HepG2 (cell line): ENCODE data around the gene PPM1M. TPM values are rescaled to one million over a fixed set of nuclear protein-coding genes. Genes with fewer than 3 reads are reported as not detected.

ENCODE experiments used
- ATAC-seq: fragments of 200-7000 bp; cut with Tn5 transposase; 3 replicates; pipeline ENCODE4 v1.9.1; 2020; ENCODE audit warnings: mild to moderate bottlenecking, moderate library complexity
- BruUV-seq: library from RNA; stranded (reverse); fragments of 400-500 nt; replicated peaks from 2 replicates; lab custom pipeline; 2021; lab: Mats Ljungman, UMichigan
- CTCF ChIA-PET: fragments of 300-600 bp; formaldehyde crosslinking; extraction: SDS; loops from one replicate; lab custom pipeline; 2021; ENCODE audit warnings: low total read pairs, inconsistent platforms, low intra/inter-chr PET ratio; lab: Yijun Ruan, JAX
- POLR2A ChIA-PET: fragments of 350-600 bp; sonication (Branson Sonifier 250); formaldehyde crosslinking; loops from one replicate; lab custom pipeline; 2020; ENCODE audit warnings: antibody characterized with exemption, inconsistent platforms; lab: Yijun Ruan, JAX
- DNase-seq: peaks from one replicate; pipeline ENCODE4 v3.0.0-alpha.2; 2015; ENCODE audit warnings: low spot score
- FAIRE-seq: peaks from 3 replicates; lab custom pipeline; 2011; peaks lifted over from hg19 to GRCh38; lab: Jason Lieb, UNC
- H2AFZ ChIP-seq: one replicate; pipeline ENCODE4 v1.6.1; 2011; ENCODE audit warnings: low read length, inconsistent platforms
- H3K27ac ChIP-seq: fragments of 300-600 bp; 3 replicates; pipeline ENCODE4 v1.8.0; 2011; ENCODE audit warnings: mixed run types, mild to moderate bottlenecking, mixed read lengths, low read length, inconsistent platforms; ENCODE audit not compliant: insufficient read depth; ENCODE audit errors: extremely low read length
- H3K27me3 ChIP-seq, 2 experiments: fragments of 200-600 bp in 1 of 2; 2 replicates in 1 of 2; 3 replicates in 1 of 2; pipeline versions ENCODE4 v1.6.0 to v1.8.0; 2011; ENCODE audit warnings: low read length in 2 of 2, mild to moderate bottlenecking in 2 of 2, moderate library complexity in 2 of 2, inconsistent platforms in 1 of 2; ENCODE audit not compliant: insufficient read depth in 2 of 2, control insufficient read depth in 1 of 2
- H3K36me3 ChIP-seq, 2 experiments: fragments of 200-600 bp in 1 of 2; replicated peaks in 1 of 2; 2 replicates in 1 of 2; 3 replicates in 1 of 2; pipeline versions ENCODE4 v1.5.1 to v1.8.0; 2011; ENCODE audit warnings: low read length in 2 of 2, inconsistent platforms in 1 of 2; ENCODE audit not compliant: insufficient read depth in 2 of 2, control insufficient read depth in 1 of 2
- H3K4me1 ChIP-seq: 2 replicates; pipeline ENCODE4 v1.5.1; 2012; ENCODE audit warnings: low read length, inconsistent platforms; ENCODE audit not compliant: insufficient read depth
- H3K4me2 ChIP-seq: 2 replicates; pipeline ENCODE4 v1.6.0; 2011; ENCODE audit warnings: low read depth, low read length, inconsistent platforms
- H3K4me3 ChIP-seq, 3 experiments: fragments of 200-600 bp in 1 of 3; sonication (generic), shearing (Covaris generic) in 1 of 3; replicated peaks in 1 of 3; 2 replicates each; pipeline ENCODE4 v1.5.1; 2011 to 2016; ENCODE audit warnings: low read length in 3 of 3, inconsistent platforms in 2 of 3, low read depth in 2 of 3, mild to moderate bottlenecking in 2 of 3, control low read depth in 1 of 3, mixed read lengths in 1 of 3; ENCODE audit not compliant: insufficient read depth in 1 of 3
- H3K79me2 ChIP-seq: one replicate; pipeline ENCODE4 v1.6.1; 2011; ENCODE audit warnings: low read length, inconsistent platforms; ENCODE audit not compliant: insufficient read depth
- H3K9ac ChIP-seq: 2 replicates; pipeline ENCODE4 v1.6.0; 2011; ENCODE audit warnings: mild to moderate bottlenecking, low read depth, low read length, inconsistent platforms; ENCODE audit not compliant: insufficient read depth
- H3K9me3 ChIP-seq: 2 replicates; pipeline ENCODE4 v1.5.1; 2012; ENCODE audit warnings: mild to moderate bottlenecking, low read length
- H4K20me1 ChIP-seq: 2 replicates; pipeline ENCODE4 v1.6.0; 2011; ENCODE audit warnings: inconsistent platforms, mild to moderate bottlenecking, low read length, moderate library complexity; ENCODE audit not compliant: insufficient read depth
- AFF4 ChIP-seq: sonication (generic); formaldehyde crosslinking; IDR thresholded peaks from 2 replicates; pipeline ENCODE4 v1.4.0; 2020; ENCODE audit warnings: missing genetic modification reagents
- AGO2 ChIP-seq: fragments of 200-400 bp; formaldehyde crosslinking; optimal IDR thresholded peaks from 2 replicates; pipeline ENCODE3; 2017; ENCODE audit warnings: mild to moderate bottlenecking, low read depth, low read length, moderate library complexity
- KMT2A ChIP-seq: sonication (generic); formaldehyde crosslinking; IDR thresholded peaks from 2 replicates; pipeline ENCODE4 v1.4.0; 2020; ENCODE audit warnings: missing genetic modification reagents
- MATR3 ChIP-seq: sonication (generic); formaldehyde crosslinking; IDR thresholded peaks from 2 replicates; pipeline ENCODE4 v1.4.0; 2020; ENCODE audit warnings: missing genetic modification reagents
- NFE2L1 ChIP-seq: sonication (generic); formaldehyde crosslinking; IDR thresholded peaks from 2 replicates; pipeline ENCODE4 v1.4.0; 2020; ENCODE audit warnings: missing genetic modification reagents, mild to moderate bottlenecking, borderline replicate concordance
- PPARG ChIP-seq: conservative IDR thresholded peaks from 2 replicates; pipeline ENCODE4 v1.6.1; 2016; ENCODE audit warnings: missing biosample characterization, missing genetic modification reagents
- PREB ChIP-seq: sonication (generic); formaldehyde crosslinking; IDR thresholded peaks from 2 replicates; pipeline ENCODE4 v1.4.0; 2020; ENCODE audit warnings: missing genetic modification reagents
- RXRB ChIP-seq: IDR thresholded peaks from 2 replicates; pipeline ENCODE4 v1.6.1; 2016; ENCODE audit warnings: borderline replicate concordance, missing genetic modification reagents, missing compliant biosample characterization
- ZFP41 ChIP-seq: sonication (generic); formaldehyde crosslinking; IDR thresholded peaks from 2 replicates; pipeline ENCODE4 v1.4.0; 2020; ENCODE audit warnings: mild to moderate bottlenecking, missing genetic modification reagents, borderline replicate concordance
- ZNF564 ChIP-seq: sonication (generic); formaldehyde crosslinking; IDR thresholded peaks from 2 replicates; pipeline ENCODE4 v1.8.1; 2023; ENCODE audit warnings: mild to moderate bottlenecking, missing genetic modification reagents
- ZNF672 ChIP-seq: sonication (generic); formaldehyde crosslinking; IDR thresholded peaks from 2 replicates; pipeline ENCODE4 v1.8.1; 2022; ENCODE audit warnings: missing genetic modification reagents
- ZSCAN31 ChIP-seq: sonication (generic); formaldehyde crosslinking; IDR thresholded peaks from 2 replicates; pipeline ENCODE4 v1.5.0; 2020; ENCODE audit warnings: low read depth, mild to moderate bottlenecking, missing genetic modification reagents
- WGBS: methylation state at CpG from one replicate; pipeline ENCODE4 v1.1.6; 2017; ENCODE audit warnings: low lambda C conversion rate; 5-methylcytosine and 5-hydroxymethylcytosine counted together
- in situ Hi-C: cut with HindIII; loops from 2 replicates; pipeline ENCODE4 v1.10.0; 2017; ENCODE audit warnings: low pct_unique_long_range_greater_than_20kb; ENCODE audit not compliant: extremely low pct_ligation_motif_present
- intact Hi-C: fragments of 100-400 bp; cut with micrococcal nuclease; formaldehyde crosslinking; loops from one replicate; pipeline ENCODE4 v1.10.0; 2022; ENCODE audit not compliant: unreplicated experiment
- polyA plus RNA-seq, 8 experiments: library from polyadenylated mRNA; depleted of rRNA in 3 of 8; stranded (reverse) in 7 of 8; unstranded in 1 of 8; fragments of >200 nt; fragmentation: Illumina TruSeq in 4 of 8; extraction: Trizol in 4 of 8; gene quantifications; 2 replicates each; pipeline versions ENCODE4 v1.2.1 to v1.2.3, GENCODE V29; 2011 to 2016; ENCODE audit warnings: low read depth in 4 of 8, missing spikeins in 1 of 8, mixed read lengths in 1 of 8; ENCODE audit not compliant: insufficient read depth in 1 of 8
- total RNA-seq, 5 experiments: library from RNA; depleted of rRNA; stranded (reverse); fragments of >200 nt; fragmentation: Illumina TruSeq; extraction: Trizol; gene quantifications; 2 replicates each; pipeline ENCODE4 v1.2.3, GENCODE V29; 2016; ENCODE audit warnings: low read depth in 1 of 5
- TF ChIP-seq, protein P1 (sequence below), 2 experiments: fragments of 450-650 bp in 1 of 2; sonication (generic) in 1 of 2; formaldehyde crosslinking; IDR thresholded peaks; 2 replicates each; pipeline versions ENCODE4 v1.5.0 to v1.8.0; 2020 to 2022; ENCODE audit warnings: mild to moderate bottlenecking in 1 of 2, missing genetic modification reagents in 1 of 2
- TF ChIP-seq, protein P2 (sequence below): sonication (generic); formaldehyde crosslinking; IDR thresholded peaks from 2 replicates; pipeline ENCODE4 v1.4.0; 2020; ENCODE audit warnings: mild to moderate bottlenecking, missing genetic modification reagents

PPM1M gene
- total and polyA plus RNA-seq, 2 of the 13 experiments (the other 11 are each of a cell fraction or from before 2014, with no cell fraction given): 2.5 to 5.9 TPM

- H2AFZ ChIP-seq: no peak overlapping the region
- BruUV-seq: no TSS peak
- DNase-seq (no peak), FAIRE-seq (no peak), ATAC-seq (no peak)
- POLR2A ChIA-PET: interaction anchor here (0.7 to 9.0 kb wide), 21 partner anchors 9 to 295 kb away, joined by 3 to 165 read pairs (median 7); partner anchors contain the start of genes PPM1M, RPL29, SEMA3G and TWF2
- H3K4me3 ChIP-seq: peak overlapping the region; percentile 78 to 97 (median 85)
- no peaks in the 10 kb centered on the region; a peak in 1 of 5 replicates for H3K27me3 ChIP-seq
- WGBS: 0% methylated on average over 4 of the region's 23 CpGs
- peak overlapping the region; percentile 99 for H3K9ac ChIP-seq
- peaks cover 11 to 22% of the 10 kb centered on the region in 2 experiments; a peak in 4 of 5 replicates for H3K36me3 ChIP-seq
- in situ Hi-C loops: loop anchor here (5.0 kb wide), 2 partner anchors 56 to 96 kb away; no protein-coding TSS in a partner anchor
- peak overlapping the region; percentile 96 for H3K27ac ChIP-seq
- H4K20me1 ChIP-seq: peaks cover 29% of the 10 kb centered on the region
- no peaks in the 10 kb centered on the region for H3K9me3 ChIP-seq
- peaks cover 50% of the 10 kb centered on the region for H3K4me1 ChIP-seq
- intact Hi-C loops: loop anchor here (1.0 to 5.0 kb wide), 6 partner anchors 7 to 154 kb away; partner anchors contain the start of gene SEMA3G
- CTCF ChIA-PET: interaction anchor here (1.7 to 3.8 kb wide), 2 partner anchors 49 to 94 kb away, joined by 5 to 49 read pairs; no protein-coding TSS in a partner anchor
- peak overlapping the region; percentile 97 for H3K4me2 ChIP-seq
- H3K79me2 ChIP-seq: peaks cover 28% of the 10 kb centered on the region
- TF ChIP-seq RXRB (CRISPR knock-in tag) (0 out of 2 replicates have a peak, but pooled peaks have one; percentile 0), ZNF564 (CRISPR knock-in tag) (no peak), ZNF672 (CRISPR knock-in tag) (0 out of 2 replicates have a peak, but pooled peaks have one; percentile 38), ZSCAN31 (CRISPR knock-in tag) (0 out of 2 replicates have a peak, but pooled peaks have one; percentile 31), AGO2 (peak; percentile 70), NFE2L1 (CRISPR knock-in tag) (0 out of 2 replicates have a peak, but pooled peaks have one; percentile 8), PREB (CRISPR knock-in tag) (no peak), MATR3 (CRISPR knock-in tag) (no peak), KMT2A (CRISPR knock-in tag) (0 out of 2 replicates have a peak, but pooled peaks have one; percentile 20), PPARG (CRISPR knock-in tag) (no peak), ZFP41 (CRISPR knock-in tag) (0 out of 2 replicates have a peak, but pooled peaks have one; percentile 4), AFF4 (CRISPR knock-in tag) (no peak)
- TF ChIP-seq, protein P1, sequence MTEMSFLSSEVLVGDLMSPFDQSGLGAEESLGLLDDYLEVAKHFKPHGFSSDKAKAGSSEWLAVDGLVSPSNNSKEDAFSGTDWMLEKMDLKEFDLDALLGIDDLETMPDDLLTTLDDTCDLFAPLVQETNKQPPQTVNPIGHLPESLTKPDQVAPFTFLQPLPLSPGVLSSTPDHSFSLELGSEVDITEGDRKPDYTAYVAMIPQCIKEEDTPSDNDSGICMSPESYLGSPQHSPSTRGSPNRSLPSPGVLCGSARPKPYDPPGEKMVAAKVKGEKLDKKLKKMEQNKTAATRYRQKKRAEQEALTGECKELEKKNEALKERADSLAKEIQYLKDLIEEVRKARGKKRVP (CRISPR knock-in tag; IDR thresholded peaks at IDR 0.05): no peak
- TF ChIP-seq, protein P2, sequence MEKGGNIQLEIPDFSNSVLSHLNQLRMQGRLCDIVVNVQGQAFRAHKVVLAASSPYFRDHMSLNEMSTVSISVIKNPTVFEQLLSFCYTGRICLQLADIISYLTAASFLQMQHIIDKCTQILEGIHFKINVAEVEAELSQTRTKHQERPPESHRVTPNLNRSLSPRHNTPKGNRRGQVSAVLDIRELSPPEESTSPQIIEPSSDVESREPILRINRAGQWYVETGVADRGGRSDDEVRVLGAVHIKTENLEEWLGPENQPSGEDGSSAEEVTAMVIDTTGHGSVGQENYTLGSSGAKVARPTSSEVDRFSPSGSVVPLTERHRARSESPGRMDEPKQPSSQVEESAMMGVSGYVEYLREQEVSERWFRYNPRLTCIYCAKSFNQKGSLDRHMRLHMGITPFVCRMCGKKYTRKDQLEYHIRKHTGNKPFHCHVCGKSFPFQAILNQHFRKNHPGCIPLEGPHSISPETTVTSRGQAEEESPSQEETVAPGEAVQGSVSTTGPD (CRISPR knock-in tag): no peak
Measured at GRCh38 chr3:52290596-52291507, 45.3 kb downstream of the PPM1M start.
